Measurements from ENCODE around the gene AKT3. TPM values are rescaled to one million over a fixed set of nuclear protein-coding genes. Genes with fewer than 3 reads are reported as not detected.
A peak's percentile ranks its signal among the peaks of the same experiment; 100 is the strongest.

The AKT3 gene
- 10 to 100 TPM; 31.7 to 34.6 TPM for total RNA-seq

GRCh38 chr1:243850202-243850451 is at the start of gene AKT3:
TSS of gene AKT3 (minus strand) at chr1:243850243. CDS start at chr1:243843170, 7,073 bp downstream.
- Mint-ChIP-seq H3K4me1 (ENCODE audit: low read depth) (peaks cover 32% of the 10 kb centered on the region), H3K27me3 (no peaks in the 10 kb centered on the region), H3K4me3 (peak within 1 kb of the TSS; percentile 85), H3K9me3 (no peaks in the 10 kb centered on the region), H3K36me3 (ENCODE audit: low read depth) (peaks cover 2% of the 10 kb centered on the region), H3K27ac (peak within 1 kb of the TSS; percentile 96)
- CTCF ChIA-PET, result no interaction called here
- POLR2A ChIA-PET, result no interaction called here
- ATAC-seq, result peak; percentile 70
- intact Hi-C loops (cut with micrococcal nuclease), result loop anchor here (10.0 kb wide), 1 partner anchor 195 kb away; no protein-coding TSS in a partner anchor
- no peak for TF ChIP-seq CTCF (IDR thresholded peaks at IDR 0.05)
- DNase-seq, result peak; percentile 88

- ATAC-seq, result no peak
- CTCF ChIA-PET, result no interaction called here
- H3K27me3 Mint-ChIP-seq, result peaks cover 1% of the 10 kb centered on the region
- POLR2A ChIA-PET, result no interaction called here
- no peaks in the 10 kb centered on the region for H3K4me1 Mint-ChIP-seq (ENCODE audit: low read depth)
- no peak for DNase-seq
- H3K4me3 Mint-ChIP-seq, result no peak overlapping the region
- no peak overlapping the region for H3K27ac Mint-ChIP-seq
- H3K36me3 Mint-ChIP-seq (ENCODE audit: low read depth), result no peaks in the 10 kb centered on the region
- H3K9me3 Mint-ChIP-seq, result no peaks in the 10 kb centered on the region
- intact Hi-C loops (cut with micrococcal nuclease), result no loop called here
- TF ChIP-seq CTCF (IDR thresholded peaks at IDR 0.05), result no peak
Measured at GRCh38 chr1:243898278-243898677, 48.2 kb upstream of the AKT3 start.

GRCh38 chr1:243896313-243896712 is 46.3 kb upstream of the AKT3 start:
- intact Hi-C loops (cut with micrococcal nuclease), result no loop called here

GRCh38 chr1:243892456-243892855 is 42.4 kb upstream of the AKT3 start:
- ChIA-PET POLR2A (no interaction called here), CTCF (interaction anchor here (1.8 kb wide), 1 partner anchor 8 kb away, joined by 4 read pairs; no protein-coding TSS in a partner anchor)
- ATAC-seq, result no peak
- no peak overlapping the region for H3K4me3 Mint-ChIP-seq
- peaks cover 1% of the 10 kb centered on the region for H3K27me3 Mint-ChIP-seq
- TF ChIP-seq CTCF (IDR thresholded peaks at IDR 0.05), result no peak
- H3K36me3 Mint-ChIP-seq (ENCODE audit: low read depth), result no peaks in the 10 kb centered on the region
- no peak overlapping the region for H3K27ac Mint-ChIP-seq
- no peaks in the 10 kb centered on the region for H3K4me1 Mint-ChIP-seq (ENCODE audit: low read depth)
- DNase-seq, result no peak
- H3K9me3 Mint-ChIP-seq, result no peaks in the 10 kb centered on the region
- intact Hi-C loops (cut with micrococcal nuclease), result no loop called here

More at GRCh38 chr1:243896313-243896712, 46.3 kb upstream of the AKT3 start:
- no peak overlapping the region for H3K4me3 Mint-ChIP-seq
- H3K27me3 Mint-ChIP-seq, result peaks cover 1% of the 10 kb centered on the region
- no peaks in the 10 kb centered on the region for H3K9me3 Mint-ChIP-seq
- no peaks in the 10 kb centered on the region for H3K4me1 Mint-ChIP-seq (ENCODE audit: low read depth)
- CTCF ChIA-PET, result interaction anchor here (0.7 kb wide), 1 partner anchor 30 kb away, joined by 3 read pairs; no protein-coding TSS in a partner anchor
- DNase-seq (no peak), ATAC-seq (no peak)
- no peaks in the 10 kb centered on the region for H3K36me3 Mint-ChIP-seq (ENCODE audit: low read depth)
- TF ChIP-seq CTCF (IDR thresholded peaks at IDR 0.05), result no peak
- H3K27ac Mint-ChIP-seq, result no peak overlapping the region
- POLR2A ChIA-PET, result no interaction called here

GRCh38 chr1:243890576-243890975 is 40.5 kb upstream of the AKT3 start:
- ChIA-PET POLR2A (no interaction called here), CTCF (interaction anchor here (1.0 to 1.8 kb wide), 3 partner anchors 10 to 42 kb away, joined by 3 to 4 read pairs (median 3); no protein-coding TSS in a partner anchor)
- intact Hi-C loops (cut with micrococcal nuclease), result no loop called here
- Mint-ChIP-seq H3K9me3 (no peaks in the 10 kb centered on the region), H3K4me1 (ENCODE audit: low read depth) (no peaks in the 10 kb centered on the region), H3K27ac (no peak overlapping the region), H3K27me3 (no peaks in the 10 kb centered on the region), H3K4me3 (no peak overlapping the region), H3K36me3 (ENCODE audit: low read depth) (no peaks in the 10 kb centered on the region)
- no peak for ATAC-seq
- DNase-seq, result no peak
- TF ChIP-seq CTCF (IDR thresholded peaks at IDR 0.05), result no peak
